Measurements from ENCODE around the gene HMX2.

- no peak for TF ChIP-seq TAF7 (optimal IDR thresholded peaks at IDR 0.05; ENCODE audit: borderline replicate concordance, low read depth, low read length)
- no peak for TF ChIP-seq BRCA1 (IDR thresholded peaks at IDR 0.05; ENCODE audit: low read depth, low read length)
- TF ChIP-seq ZNF274 (IDR thresholded peaks at IDR 0.05; ENCODE audit: borderline replicate concordance, extremely low read depth, low read length) = no peak
- TF ChIP-seq SIN3A (conservative IDR thresholded peaks at IDR 0.05 in 1 of 2, IDR thresholded peaks at IDR 0.05 in 1 of 2; ENCODE audit: low read depth in 1 of 2, low read length in 2 of 2) = no peak
- TF ChIP-seq CTCF (IDR thresholded peaks at IDR 0.05; ENCODE audit: control extremely low read depth in 1 of 3, insufficient read depth in 1 of 3, low read depth in 1 of 3, low read length in 3 of 3) = no peak
- TF ChIP-seq GTF2F1 (IDR thresholded peaks at IDR 0.05; ENCODE audit: borderline replicate concordance, low read depth, low read length) = no peak
- TF ChIP-seq MAFK (IDR thresholded peaks at IDR 0.05; ENCODE audit: low read depth, low read length) = no peak
- TF ChIP-seq POLR2A (IDR thresholded peaks at IDR 0.05; ENCODE audit: control extremely low read depth in 1 of 2, low read depth in 2 of 2, low read length in 2 of 2) = no peak
- TF ChIP-seq SP1 (IDR thresholded peaks at IDR 0.05; ENCODE audit: low read depth, low read length) = no peak
- TF ChIP-seq CREB1 (IDR thresholded peaks at IDR 0.05) = no peak
- TF ChIP-seq TBP (IDR thresholded peaks at IDR 0.05; ENCODE audit: low read depth, low read length) = no peak
Observed at GRCh38 chr10:123126246-123126645, 21.7 kb upstream of the HMX2 start.
